HepG2 (cell line): ENCODE results near the gene OR2S2. TPM values are rescaled to one million over a fixed set of nuclear protein-coding genes. Genes with fewer than 3 reads are reported as not detected.

ENCODE experiments used
- ATAC-seq: fragments of 200-7000 bp; cut with Tn5 transposase; 3 replicates; pipeline ENCODE4 v1.9.1; 2020; ENCODE audit warnings: mild to moderate bottlenecking, moderate library complexity
- BruUV-seq: library from RNA; stranded (reverse); fragments of 400-500 nt; replicated peaks from 2 replicates; lab custom pipeline; 2021; lab: Mats Ljungman, UMichigan
- CTCF ChIA-PET: fragments of 300-600 bp; formaldehyde crosslinking; extraction: SDS; loops from one replicate; lab custom pipeline; 2021; ENCODE audit warnings: low total read pairs, inconsistent platforms, low intra/inter-chr PET ratio; lab: Yijun Ruan, JAX
- POLR2A ChIA-PET: fragments of 350-600 bp; sonication (Branson Sonifier 250); formaldehyde crosslinking; loops from one replicate; lab custom pipeline; 2020; ENCODE audit warnings: antibody characterized with exemption, inconsistent platforms; lab: Yijun Ruan, JAX
- DNase-seq: peaks from one replicate; pipeline ENCODE4 v3.0.0-alpha.2; 2015; ENCODE audit warnings: low spot score
- FAIRE-seq: peaks from 3 replicates; lab custom pipeline; 2011; peaks lifted over from hg19 to GRCh38; lab: Jason Lieb, UNC
- H2AFZ ChIP-seq: one replicate; pipeline ENCODE4 v1.6.1; 2011; ENCODE audit warnings: low read length, inconsistent platforms
- H3K27ac ChIP-seq: fragments of 300-600 bp; 3 replicates; pipeline ENCODE4 v1.8.0; 2011; ENCODE audit warnings: mixed run types, mild to moderate bottlenecking, mixed read lengths, low read length, inconsistent platforms; ENCODE audit not compliant: insufficient read depth; ENCODE audit errors: extremely low read length
- H3K27me3 ChIP-seq, 2 experiments: fragments of 200-600 bp in 1 of 2; 2 replicates in 1 of 2; 3 replicates in 1 of 2; pipeline versions ENCODE4 v1.6.0 to v1.8.0; 2011; ENCODE audit warnings: low read length in 2 of 2, mild to moderate bottlenecking in 2 of 2, moderate library complexity in 2 of 2, inconsistent platforms in 1 of 2; ENCODE audit not compliant: insufficient read depth in 2 of 2, control insufficient read depth in 1 of 2
- H3K36me3 ChIP-seq, 2 experiments: fragments of 200-600 bp in 1 of 2; replicated peaks in 1 of 2; 2 replicates in 1 of 2; 3 replicates in 1 of 2; pipeline versions ENCODE4 v1.5.1 to v1.8.0; 2011; ENCODE audit warnings: low read length in 2 of 2, inconsistent platforms in 1 of 2; ENCODE audit not compliant: insufficient read depth in 2 of 2, control insufficient read depth in 1 of 2
- H3K4me1 ChIP-seq: 2 replicates; pipeline ENCODE4 v1.5.1; 2012; ENCODE audit warnings: low read length, inconsistent platforms; ENCODE audit not compliant: insufficient read depth
- H3K4me2 ChIP-seq: 2 replicates; pipeline ENCODE4 v1.6.0; 2011; ENCODE audit warnings: low read depth, low read length, inconsistent platforms
- H3K4me3 ChIP-seq, 3 experiments: fragments of 200-600 bp in 1 of 3; sonication (generic), shearing (Covaris generic) in 1 of 3; replicated peaks in 1 of 3; 2 replicates each; pipeline ENCODE4 v1.5.1; 2011 to 2016; ENCODE audit warnings: low read length in 3 of 3, inconsistent platforms in 2 of 3, low read depth in 2 of 3, mild to moderate bottlenecking in 2 of 3, control low read depth in 1 of 3, mixed read lengths in 1 of 3; ENCODE audit not compliant: insufficient read depth in 1 of 3
- H3K79me2 ChIP-seq: one replicate; pipeline ENCODE4 v1.6.1; 2011; ENCODE audit warnings: low read length, inconsistent platforms; ENCODE audit not compliant: insufficient read depth
- H3K9ac ChIP-seq: 2 replicates; pipeline ENCODE4 v1.6.0; 2011; ENCODE audit warnings: mild to moderate bottlenecking, low read depth, low read length, inconsistent platforms; ENCODE audit not compliant: insufficient read depth
- H3K9me3 ChIP-seq: 2 replicates; pipeline ENCODE4 v1.5.1; 2012; ENCODE audit warnings: mild to moderate bottlenecking, low read length
- H4K20me1 ChIP-seq: 2 replicates; pipeline ENCODE4 v1.6.0; 2011; ENCODE audit warnings: inconsistent platforms, mild to moderate bottlenecking, low read length, moderate library complexity; ENCODE audit not compliant: insufficient read depth
- KDM5B ChIP-seq: sonication (generic); formaldehyde crosslinking; IDR thresholded peaks from 2 replicates; pipeline ENCODE4 v1.4.0; 2020; ENCODE audit warnings: missing genetic modification reagents, mild to moderate bottlenecking, borderline replicate concordance
- NFYB ChIP-seq: sonication (generic); formaldehyde crosslinking; IDR thresholded peaks from 2 replicates; pipeline ENCODE4 v1.4.0; 2020; ENCODE audit warnings: missing genetic modification reagents
- RXRB ChIP-seq: IDR thresholded peaks from 2 replicates; pipeline ENCODE4 v1.6.1; 2016; ENCODE audit warnings: borderline replicate concordance, missing genetic modification reagents, missing compliant biosample characterization
- ZNF12 ChIP-seq: sonication (generic); formaldehyde crosslinking; IDR thresholded peaks from 2 replicates; pipeline ENCODE4 v1.5.0; 2020; ENCODE audit warnings: missing genetic modification reagents
- ZNF230 ChIP-seq: sonication (generic); formaldehyde crosslinking; IDR thresholded peaks from 2 replicates; pipeline ENCODE4 v1.4.0; 2020; ENCODE audit warnings: mild to moderate bottlenecking, missing genetic modification reagents
- ZNF720 ChIP-seq: sonication (generic); formaldehyde crosslinking; IDR thresholded peaks from 2 replicates; pipeline ENCODE4 v1.4.0; 2020; ENCODE audit warnings: missing genetic modification reagents
- WGBS: methylation state at CpG from one replicate; pipeline ENCODE4 v1.1.6; 2017; ENCODE audit warnings: low lambda C conversion rate; 5-methylcytosine and 5-hydroxymethylcytosine counted together
- in situ Hi-C: cut with HindIII; loops from 2 replicates; pipeline ENCODE4 v1.10.0; 2017; ENCODE audit warnings: low pct_unique_long_range_greater_than_20kb; ENCODE audit not compliant: extremely low pct_ligation_motif_present
- intact Hi-C: fragments of 100-400 bp; cut with micrococcal nuclease; formaldehyde crosslinking; loops from one replicate; pipeline ENCODE4 v1.10.0; 2022; ENCODE audit not compliant: unreplicated experiment
- polyA plus RNA-seq, 8 experiments: library from polyadenylated mRNA; depleted of rRNA in 3 of 8; stranded (reverse) in 7 of 8; unstranded in 1 of 8; fragments of >200 nt; fragmentation: Illumina TruSeq in 4 of 8; extraction: Trizol in 4 of 8; gene quantifications; 2 replicates each; pipeline versions ENCODE4 v1.2.1 to v1.2.3, GENCODE V29; 2011 to 2016; ENCODE audit warnings: low read depth in 4 of 8, missing spikeins in 1 of 8, mixed read lengths in 1 of 8; ENCODE audit not compliant: insufficient read depth in 1 of 8
- total RNA-seq, 5 experiments: library from RNA; depleted of rRNA; stranded (reverse); fragments of >200 nt; fragmentation: Illumina TruSeq; extraction: Trizol; gene quantifications; 2 replicates each; pipeline ENCODE4 v1.2.3, GENCODE V29; 2016; ENCODE audit warnings: low read depth in 1 of 5
- TF ChIP-seq, protein P1 (sequence below): sonication (generic); formaldehyde crosslinking; IDR thresholded peaks from 2 replicates; pipeline ENCODE4 v1.4.0; 2020; ENCODE audit warnings: mild to moderate bottlenecking, missing genetic modification reagents, borderline replicate concordance
- TF ChIP-seq, protein P2 (sequence below): sonication (generic); formaldehyde crosslinking; IDR thresholded peaks from 2 replicates; pipeline ENCODE4 v1.9.0; 2022; ENCODE audit warnings: low read depth, missing genetic modification reagents
- TF ChIP-seq, protein P3 (sequence below): sonication (generic); formaldehyde crosslinking; IDR thresholded peaks from 2 replicates; pipeline ENCODE4 v1.4.0; 2020; ENCODE audit warnings: mild to moderate bottlenecking, missing genetic modification reagents
- TF ChIP-seq, protein P4 (sequence below): sonication (generic); formaldehyde crosslinking; conservative IDR thresholded peaks from 2 replicates; pipeline ENCODE4 v1.8.1; 2023; ENCODE audit warnings: missing genetic modification reagents

OR2S2 gene
- total and polyA plus RNA-seq, 2 of the 13 experiments (the other 11 are each of a cell fraction or from before 2014, with no cell fraction given), result not detected

DNA sequence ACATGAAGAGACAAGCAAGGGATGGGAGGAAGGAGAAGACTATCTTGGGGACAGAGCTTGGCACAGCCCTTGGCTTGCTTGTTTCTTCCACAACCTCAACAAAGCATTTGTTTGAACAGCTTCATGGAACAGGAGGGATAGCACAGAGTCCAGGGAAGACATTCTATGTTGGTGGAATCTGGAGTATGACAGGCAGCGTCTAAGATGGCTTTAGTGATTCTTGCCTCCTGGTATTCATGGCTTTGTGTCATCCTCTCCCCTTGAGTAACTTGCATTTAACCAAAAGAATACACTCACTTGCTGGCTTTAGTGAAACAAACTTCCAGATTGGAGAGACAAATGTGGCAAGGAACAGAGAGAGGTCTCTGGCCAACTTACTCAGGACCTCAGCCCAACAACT is 47.9 kb upstream of the OR2S2 start:
- FAIRE-seq, result no peak
- ChIA-PET POLR2A (no interaction called here), CTCF (no interaction called here)
- Histone ChIP-seq H3K4me1 (peaks cover 4% of the 10 kb centered on the region; the same call in 1 of the 2 replicates), H3K4me2 (no peak overlapping the region), H3K9me3 (peaks cover 5% of the 10 kb centered on the region; the same call in 1 of the 2 replicates), H3K9ac (no peak overlapping the region), H3K27ac (no peak overlapping the region), H3K27me3 (no peaks in the 10 kb centered on the region), H3K4me3 (no peak overlapping the region), H3K36me3 (no peaks in the 10 kb centered on the region), H4K20me1 (no peaks in the 10 kb centered on the region), H2AFZ (no peak overlapping the region), H3K79me2 (no peaks in the 10 kb centered on the region)
- no peak for TF ChIP-seq ZNF230 (CRISPR knock-in tag)
- TF ChIP-seq ZNF12, result no peak
- TF ChIP-seq, protein P1, sequence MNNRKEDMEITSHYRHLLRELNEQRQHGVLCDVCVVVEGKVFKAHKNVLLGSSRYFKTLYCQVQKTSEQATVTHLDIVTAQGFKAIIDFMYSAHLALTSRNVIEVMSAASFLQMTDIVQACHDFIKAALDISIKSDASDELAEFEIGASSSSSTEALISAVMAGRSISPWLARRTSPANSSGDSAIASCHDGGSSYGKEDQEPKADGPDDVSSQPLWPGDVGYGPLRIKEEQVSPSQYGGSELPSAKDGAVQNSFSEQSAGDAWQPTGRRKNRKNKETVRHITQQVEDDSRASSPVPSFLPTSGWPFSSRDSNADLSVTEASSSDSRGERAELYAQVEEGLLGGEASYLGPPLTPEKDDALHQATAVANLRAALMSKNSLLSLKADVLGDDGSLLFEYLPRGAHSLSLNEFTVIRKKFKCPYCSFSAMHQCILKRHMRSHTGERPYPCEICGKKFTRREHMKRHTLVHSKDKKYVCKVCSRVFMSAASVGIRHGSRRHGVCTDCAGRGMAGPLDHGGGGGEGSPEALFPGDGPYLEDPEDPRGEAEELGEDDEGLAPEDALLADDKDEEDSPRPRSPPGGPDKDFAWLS (CRISPR knock-in tag), result no peak
- no peak for TF ChIP-seq KDM5B (CRISPR knock-in tag)
- TF ChIP-seq RXRB (CRISPR knock-in tag), result no peak
- TF ChIP-seq, protein P2, sequence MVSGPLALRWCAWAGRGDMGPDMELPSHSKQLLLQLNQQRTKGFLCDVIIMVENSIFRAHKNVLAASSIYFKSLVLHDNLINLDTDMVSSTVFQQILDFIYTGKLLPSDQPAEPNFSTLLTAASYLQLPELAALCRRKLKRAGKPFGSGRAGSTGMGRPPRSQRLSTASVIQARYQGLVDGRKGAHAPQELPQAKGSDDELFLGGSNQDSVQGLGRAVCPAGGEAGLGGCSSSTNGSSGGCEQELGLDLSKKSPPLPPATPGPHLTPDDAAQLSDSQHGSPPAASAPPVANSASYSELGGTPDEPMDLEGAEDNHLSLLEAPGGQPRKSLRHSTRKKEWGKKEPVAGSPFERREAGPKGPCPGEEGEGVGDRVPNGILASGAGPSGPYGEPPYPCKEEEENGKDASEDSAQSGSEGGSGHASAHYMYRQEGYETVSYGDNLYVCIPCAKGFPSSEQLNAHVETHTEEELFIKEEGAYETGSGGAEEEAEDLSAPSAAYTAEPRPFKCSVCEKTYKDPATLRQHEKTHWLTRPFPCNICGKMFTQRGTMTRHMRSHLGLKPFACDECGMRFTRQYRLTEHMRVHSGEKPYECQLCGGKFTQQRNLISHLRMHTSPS (CRISPR knock-in tag), result no peak
- TF ChIP-seq NFYB (CRISPR knock-in tag), result no peak
- TF ChIP-seq ZNF720 (CRISPR knock-in tag), result no peak
- TF ChIP-seq, protein P3, sequence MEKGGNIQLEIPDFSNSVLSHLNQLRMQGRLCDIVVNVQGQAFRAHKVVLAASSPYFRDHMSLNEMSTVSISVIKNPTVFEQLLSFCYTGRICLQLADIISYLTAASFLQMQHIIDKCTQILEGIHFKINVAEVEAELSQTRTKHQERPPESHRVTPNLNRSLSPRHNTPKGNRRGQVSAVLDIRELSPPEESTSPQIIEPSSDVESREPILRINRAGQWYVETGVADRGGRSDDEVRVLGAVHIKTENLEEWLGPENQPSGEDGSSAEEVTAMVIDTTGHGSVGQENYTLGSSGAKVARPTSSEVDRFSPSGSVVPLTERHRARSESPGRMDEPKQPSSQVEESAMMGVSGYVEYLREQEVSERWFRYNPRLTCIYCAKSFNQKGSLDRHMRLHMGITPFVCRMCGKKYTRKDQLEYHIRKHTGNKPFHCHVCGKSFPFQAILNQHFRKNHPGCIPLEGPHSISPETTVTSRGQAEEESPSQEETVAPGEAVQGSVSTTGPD (CRISPR knock-in tag), result no peak
- TF ChIP-seq, protein P4, sequence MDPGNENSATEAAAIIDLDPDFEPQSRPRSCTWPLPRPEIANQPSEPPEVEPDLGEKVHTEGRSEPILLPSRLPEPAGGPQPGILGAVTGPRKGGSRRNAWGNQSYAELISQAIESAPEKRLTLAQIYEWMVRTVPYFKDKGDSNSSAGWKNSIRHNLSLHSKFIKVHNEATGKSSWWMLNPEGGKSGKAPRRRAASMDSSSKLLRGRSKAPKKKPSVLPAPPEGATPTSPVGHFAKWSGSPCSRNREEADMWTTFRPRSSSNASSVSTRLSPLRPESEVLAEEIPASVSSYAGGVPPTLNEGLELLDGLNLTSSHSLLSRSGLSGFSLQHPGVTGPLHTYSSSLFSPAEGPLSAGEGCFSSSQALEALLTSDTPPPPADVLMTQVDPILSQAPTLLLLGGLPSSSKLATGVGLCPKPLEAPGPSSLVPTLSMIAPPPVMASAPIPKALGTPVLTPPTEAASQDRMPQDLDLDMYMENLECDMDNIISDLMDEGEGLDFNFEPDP (CRISPR knock-in tag), result no peak
- in situ Hi-C loops, result loop anchor here (10.0 kb wide), 1 partner anchor 59 kb away; no protein-coding TSS in a partner anchor
- no peak for DNase-seq
- WGBS, result 17% methylated on average over 1 of the region's 1 CpG
- intact Hi-C loops, result loop anchor here (5.0 kb wide), 1 partner anchor 161 kb away; the partner anchor contains the start of gene CCIN
- BruUV-seq, result no TSS peak
- ATAC-seq, result no peak
